ENCODE measurements around the gene FBLIM1.
"Not testable (repeated sequence)": the region's sequence is repeated elsewhere in the genome, so short reads cannot be mapped to it uniquely, and the experiment has no call there.

FBLIM1 gene

GRCh38 chr1:15825800-15826199, 67.2 kb downstream of the FBLIM1 start:
- no peak for DNase-seq

DNA sequence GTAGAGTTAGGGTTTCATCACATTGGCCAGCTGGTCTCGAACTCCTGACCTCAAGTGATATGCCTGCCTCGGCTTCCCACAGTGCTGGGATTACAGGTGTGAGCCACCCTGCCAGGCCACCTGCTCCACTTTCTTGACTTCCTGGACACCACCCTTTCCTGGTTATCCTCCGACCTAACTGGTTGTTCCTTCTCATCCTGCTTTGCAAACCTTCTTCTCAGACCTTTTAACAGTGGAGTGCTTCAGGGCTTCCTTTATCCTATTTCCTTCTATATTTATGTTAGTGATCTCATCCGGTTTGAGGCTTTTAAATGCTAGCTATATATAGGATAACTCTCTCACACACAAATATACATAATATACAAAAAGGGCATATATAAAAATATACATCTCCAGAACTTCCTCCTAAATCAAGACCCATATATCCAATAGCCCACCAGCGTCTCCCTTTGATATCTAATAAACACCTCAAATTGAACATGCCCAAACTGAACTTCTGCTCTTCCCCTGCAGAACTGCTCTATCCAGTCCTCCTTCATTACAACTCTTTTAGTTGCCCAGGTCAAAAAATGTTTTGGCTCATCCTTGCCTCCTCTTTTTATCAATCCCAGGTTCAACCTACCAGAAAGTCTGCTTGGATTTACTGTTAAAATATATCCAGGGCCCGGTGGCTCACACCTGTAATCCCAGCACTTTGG, 68.4 kb downstream of the FBLIM1 start:
- no peak for DNase-seq

DNA sequence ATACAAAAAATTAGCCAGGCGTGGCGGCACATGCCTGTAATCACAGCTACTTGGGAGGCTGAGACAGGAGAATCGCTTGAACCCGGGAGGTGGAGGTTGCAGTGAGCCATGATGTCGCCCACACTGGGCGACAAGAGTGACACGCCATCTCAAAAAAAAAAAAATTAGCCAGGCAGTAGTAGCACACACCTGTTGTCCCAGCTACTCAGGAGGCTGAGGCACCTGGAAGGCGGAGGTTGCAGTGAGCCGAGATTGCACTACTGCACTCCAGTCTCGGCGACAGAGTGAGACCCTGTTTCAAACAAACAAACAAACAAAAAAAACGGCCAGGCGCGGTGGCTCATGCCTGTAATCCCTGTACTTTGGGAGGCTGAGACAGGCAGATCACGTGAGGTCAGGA, 69.0 kb downstream of the FBLIM1 start:
- not testable (repeated sequence) for DNase-seq

DNA sequence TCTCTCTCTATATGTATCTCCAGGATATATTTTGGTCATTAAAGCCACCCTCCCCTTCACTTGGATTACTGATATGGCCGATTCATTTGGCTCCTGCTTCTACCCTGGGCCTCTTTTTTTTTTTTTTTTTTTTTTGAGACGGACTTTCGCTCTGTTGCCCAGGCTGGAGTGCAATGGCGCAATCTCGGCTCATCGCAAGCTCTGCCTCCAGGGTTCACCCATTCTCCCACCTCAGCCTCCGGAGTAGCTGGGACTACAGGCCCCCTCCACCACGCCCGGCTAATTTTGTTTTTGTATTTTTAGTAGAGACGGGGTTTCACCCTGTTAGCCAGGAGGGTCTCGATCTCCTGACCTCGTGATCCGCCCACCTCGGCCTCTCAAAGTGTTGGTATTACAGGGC, 70.3 kb downstream of the FBLIM1 start:
- not testable (repeated sequence) for DNase-seq

DNA sequence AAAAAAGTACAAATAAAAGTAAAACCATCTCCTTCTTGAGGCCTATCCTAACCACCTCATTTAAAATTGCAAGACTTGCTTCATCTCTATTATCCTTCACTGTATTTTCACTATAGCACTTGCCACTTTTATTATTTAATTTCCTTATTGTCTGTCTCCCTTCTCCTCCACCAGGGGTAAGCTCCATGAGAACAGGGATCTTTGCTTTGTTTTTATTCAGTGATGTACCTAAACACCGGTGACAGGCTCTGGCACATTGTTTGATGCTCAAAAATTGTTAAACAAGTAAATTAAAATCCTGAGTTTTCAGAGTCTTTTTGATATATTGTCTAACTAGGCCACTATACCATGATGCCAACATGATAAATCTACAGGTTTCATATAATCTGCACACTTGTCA, 71.7 kb downstream of the FBLIM1 start:
- DNase-seq: no peak

DNA sequence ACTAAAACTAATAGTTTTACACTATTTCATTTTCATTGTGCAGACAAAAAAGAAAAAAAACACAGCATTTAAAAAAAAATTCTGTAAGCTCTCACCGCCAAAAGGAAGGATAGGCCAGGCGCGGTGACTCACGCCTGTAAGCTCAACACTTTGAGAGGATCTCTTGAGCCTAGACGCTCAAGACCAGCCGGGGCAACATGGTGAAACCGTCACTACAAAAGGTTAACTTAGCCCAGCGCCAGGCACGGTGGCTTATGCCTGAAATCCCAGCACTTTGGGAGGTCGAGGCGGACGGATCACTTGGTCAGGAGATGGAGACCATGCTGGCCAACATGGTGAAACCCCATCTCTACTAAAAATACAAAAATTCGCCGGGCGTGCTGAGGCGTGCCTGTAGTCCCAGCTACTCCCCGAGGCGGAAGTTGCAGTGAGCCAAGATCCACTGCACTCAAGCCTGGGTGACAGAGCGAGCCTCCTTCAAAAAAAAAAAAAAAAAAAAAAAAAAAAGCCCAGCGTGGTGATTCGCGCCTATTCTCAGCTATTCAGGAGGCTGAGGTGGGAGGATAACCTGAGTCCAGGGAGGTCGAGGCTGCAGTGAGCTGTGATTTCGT, 74.6 kb downstream of the FBLIM1 start:
- peak; percentile 48 for DNase-seq

DNA sequence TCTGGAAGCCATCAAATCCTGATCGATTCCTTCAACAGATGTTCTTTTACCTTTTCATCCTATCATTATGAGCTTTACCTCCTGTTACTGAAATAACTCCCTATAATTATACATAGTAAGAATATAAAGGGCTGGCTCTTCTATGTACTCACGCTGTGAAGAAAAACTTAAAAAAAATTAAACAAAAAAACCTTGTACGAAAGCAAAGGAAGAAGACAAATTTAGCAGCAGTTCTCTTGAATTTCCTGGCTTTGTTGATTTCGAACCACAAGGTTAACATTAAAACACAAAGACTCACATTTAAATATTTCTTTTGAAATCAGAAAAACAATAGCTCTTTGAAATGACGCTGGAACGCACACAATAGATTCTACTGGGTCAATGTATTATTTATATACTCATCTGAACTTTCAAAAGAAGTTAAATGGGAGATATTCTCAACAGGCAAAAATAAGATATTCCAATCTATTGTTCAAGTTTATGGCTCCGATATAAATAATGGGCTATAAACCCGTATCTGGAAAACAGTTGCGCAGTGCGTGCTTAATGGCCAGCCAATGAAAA, 75.3 kb downstream of the FBLIM1 start:
- no peak for DNase-seq

DNA sequence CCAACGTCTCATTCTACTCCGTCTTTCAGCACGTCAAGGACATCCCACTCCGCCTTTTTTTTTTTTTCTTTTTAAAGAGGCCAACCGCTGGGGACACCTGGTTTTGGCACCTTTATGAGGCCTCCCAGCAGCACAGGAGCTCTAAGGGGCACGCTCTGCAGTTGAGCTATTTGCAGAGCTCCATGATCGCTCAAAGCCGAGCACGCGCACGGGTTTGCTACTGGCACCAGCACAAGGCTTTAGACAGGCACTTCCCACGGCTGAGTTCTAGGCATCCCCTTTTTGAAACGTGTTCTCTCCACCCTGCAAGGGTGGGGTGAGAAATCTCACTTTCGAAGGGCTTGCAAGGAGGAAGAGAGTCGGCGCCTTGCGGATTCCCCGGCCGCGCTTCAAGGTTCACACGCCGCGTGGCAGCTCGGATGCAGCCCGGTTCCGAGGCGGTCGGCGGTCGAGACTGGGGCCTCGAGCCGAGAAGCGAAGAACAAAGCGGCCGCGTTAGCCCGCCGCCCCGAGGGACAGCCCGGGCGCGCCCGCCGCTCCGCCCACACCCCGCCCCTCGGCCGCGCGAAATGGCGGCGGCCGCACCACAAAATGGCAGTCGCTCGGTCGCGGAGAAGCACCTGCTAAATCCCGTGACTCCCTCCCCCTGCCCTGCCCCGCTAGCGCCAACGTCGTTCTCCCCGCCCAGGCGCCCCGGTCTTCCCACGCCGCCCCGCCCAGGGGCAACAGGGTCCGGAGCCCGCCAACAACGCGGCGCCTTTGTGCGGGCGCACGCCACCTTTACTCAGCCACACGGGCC, 76.0 kb downstream of the FBLIM1 start:
- peak; percentile 93 for DNase-seq

DNA sequence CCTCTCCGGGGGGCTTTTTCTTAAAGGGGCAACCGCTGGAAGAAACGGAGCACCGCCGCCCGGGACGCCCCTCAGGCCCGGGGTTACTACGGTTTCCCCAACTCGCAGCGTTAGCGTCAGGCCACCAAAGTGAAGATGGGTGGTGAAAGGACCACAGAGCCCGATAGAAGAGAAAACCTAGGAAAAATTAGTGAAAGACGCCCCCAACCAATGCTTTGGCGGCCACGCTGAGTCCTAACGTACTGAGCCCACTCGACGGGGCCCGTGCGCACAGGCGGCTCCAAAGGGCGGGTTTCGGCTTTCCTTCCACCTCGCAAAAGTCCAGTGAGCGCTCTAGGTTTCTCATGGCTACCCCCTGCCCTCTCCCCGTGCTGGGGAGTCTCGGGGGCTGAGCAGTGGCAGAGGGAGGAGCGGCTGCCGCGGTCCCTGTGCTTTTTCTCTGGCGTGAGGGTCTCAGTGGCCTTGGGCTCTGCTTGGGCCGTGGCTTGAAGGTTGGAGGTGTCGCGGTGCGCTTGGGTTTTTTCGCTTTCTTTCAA, 76.7 kb downstream of the FBLIM1 start:
- no peak for DNase-seq

DNA sequence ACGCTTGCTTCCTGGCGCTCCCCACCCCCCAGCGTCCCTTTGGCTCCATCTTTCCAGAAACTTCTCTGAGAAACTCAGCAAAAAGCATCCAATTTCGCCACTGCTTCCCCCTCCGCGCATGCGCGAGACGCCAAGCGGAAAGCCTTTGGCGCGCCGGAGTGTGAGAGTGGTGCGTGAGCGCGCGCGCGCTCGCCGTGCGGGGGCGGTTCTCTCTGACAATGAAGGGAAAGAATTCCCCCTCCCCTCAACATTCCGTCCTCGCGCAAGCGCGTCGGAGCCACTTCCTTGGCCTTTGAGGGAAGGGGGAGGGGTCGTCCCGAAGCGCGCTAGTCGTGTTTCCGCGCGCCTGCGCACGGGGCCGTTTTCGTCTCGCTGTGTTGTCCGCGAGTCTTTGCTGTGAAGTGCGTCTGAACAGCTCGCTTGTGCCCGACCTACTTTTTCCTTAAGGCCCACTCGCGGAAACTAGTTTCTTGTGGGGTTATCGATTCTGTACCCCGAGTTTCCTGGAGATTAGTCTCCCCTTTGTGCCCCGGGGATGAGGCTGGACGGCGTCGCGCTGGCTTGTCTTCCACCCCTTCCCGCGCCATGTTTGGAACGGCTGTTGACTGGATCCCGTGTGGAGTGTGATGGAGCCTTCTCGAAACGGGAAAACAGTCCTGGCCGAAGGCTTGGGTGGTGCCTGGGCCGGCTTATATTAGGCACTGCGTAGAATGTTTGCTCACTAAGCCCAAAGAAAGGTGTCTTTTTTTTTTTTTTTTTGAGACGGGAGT, 77.3 kb downstream of the FBLIM1 start:
- DNase-seq: peak; percentile 100

Data from EL (cell line).